ENCODE results near the gene GRIFIN. TPM values are rescaled to one million over a fixed set of nuclear protein-coding genes. Genes with fewer than 3 reads are reported as not detected.

The GRIFIN gene
- total RNA-seq, 1 donor from 2014 or later, result not detected

GRCh38 chr7:2452643-2453270 is 23.4 kb downstream of the GRIFIN start:
- Mint-ChIP-seq H3K27me3 (ENCODE audit: unreplicated experiment) (peaks cover 4% of the 10 kb centered on the region), H3K9me3 (ENCODE audit: unreplicated experiment) (no peaks in the 10 kb centered on the region), H3K4me1 (ENCODE audit: unreplicated experiment) (peaks cover 6% of the 10 kb centered on the region), H3K27ac (ENCODE audit: unreplicated experiment) (no peak overlapping the region), H3K4me3 (ENCODE audit: unreplicated experiment) (no peak overlapping the region), H3K36me3 (ENCODE audit: low read depth, unreplicated experiment) (no peaks in the 10 kb centered on the region)
- TF ChIP-seq CTCF (IDR thresholded peaks at IDR 0.05; ENCODE audit: unreplicated experiment), result no peak
- DNase-seq (ENCODE audit: low spot score), result no peak

DNA sequence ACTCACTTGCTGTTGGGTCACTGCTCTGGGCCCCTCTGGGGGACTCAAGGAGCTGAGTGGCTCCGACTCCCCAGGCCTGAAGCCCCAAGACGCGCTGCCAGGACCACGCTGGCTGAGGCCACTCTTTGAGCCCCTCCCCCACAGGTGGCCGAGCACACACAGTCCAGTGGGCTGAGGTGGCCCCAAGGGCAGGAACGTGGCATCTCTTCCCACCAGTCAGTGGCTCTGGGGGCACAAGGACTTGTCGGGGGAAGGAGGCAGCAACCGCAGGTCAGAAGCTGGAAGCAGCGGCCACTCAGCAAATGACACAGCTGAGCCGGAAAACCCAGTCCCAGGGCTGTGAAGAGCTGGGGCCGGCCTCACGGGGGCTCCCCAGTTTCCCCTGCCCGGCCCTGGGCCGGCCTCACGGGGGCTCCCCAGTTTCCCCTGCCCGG is 24.1 kb downstream of the GRIFIN start:
- Mint-ChIP-seq H3K9me3 (ENCODE audit: unreplicated experiment) (no peaks in the 10 kb centered on the region), H3K4me1 (ENCODE audit: unreplicated experiment) (peaks cover 6% of the 10 kb centered on the region), H3K36me3 (ENCODE audit: low read depth, unreplicated experiment) (no peaks in the 10 kb centered on the region), H3K27ac (ENCODE audit: unreplicated experiment) (no peak overlapping the region), H3K4me3 (ENCODE audit: unreplicated experiment) (no peak overlapping the region), H3K27me3 (ENCODE audit: unreplicated experiment) (peaks cover 7% of the 10 kb centered on the region)
- TF ChIP-seq CTCF (IDR thresholded peaks at IDR 0.05; ENCODE audit: unreplicated experiment), result no peak
- DNase-seq (ENCODE audit: low spot score), result no peak

DNA sequence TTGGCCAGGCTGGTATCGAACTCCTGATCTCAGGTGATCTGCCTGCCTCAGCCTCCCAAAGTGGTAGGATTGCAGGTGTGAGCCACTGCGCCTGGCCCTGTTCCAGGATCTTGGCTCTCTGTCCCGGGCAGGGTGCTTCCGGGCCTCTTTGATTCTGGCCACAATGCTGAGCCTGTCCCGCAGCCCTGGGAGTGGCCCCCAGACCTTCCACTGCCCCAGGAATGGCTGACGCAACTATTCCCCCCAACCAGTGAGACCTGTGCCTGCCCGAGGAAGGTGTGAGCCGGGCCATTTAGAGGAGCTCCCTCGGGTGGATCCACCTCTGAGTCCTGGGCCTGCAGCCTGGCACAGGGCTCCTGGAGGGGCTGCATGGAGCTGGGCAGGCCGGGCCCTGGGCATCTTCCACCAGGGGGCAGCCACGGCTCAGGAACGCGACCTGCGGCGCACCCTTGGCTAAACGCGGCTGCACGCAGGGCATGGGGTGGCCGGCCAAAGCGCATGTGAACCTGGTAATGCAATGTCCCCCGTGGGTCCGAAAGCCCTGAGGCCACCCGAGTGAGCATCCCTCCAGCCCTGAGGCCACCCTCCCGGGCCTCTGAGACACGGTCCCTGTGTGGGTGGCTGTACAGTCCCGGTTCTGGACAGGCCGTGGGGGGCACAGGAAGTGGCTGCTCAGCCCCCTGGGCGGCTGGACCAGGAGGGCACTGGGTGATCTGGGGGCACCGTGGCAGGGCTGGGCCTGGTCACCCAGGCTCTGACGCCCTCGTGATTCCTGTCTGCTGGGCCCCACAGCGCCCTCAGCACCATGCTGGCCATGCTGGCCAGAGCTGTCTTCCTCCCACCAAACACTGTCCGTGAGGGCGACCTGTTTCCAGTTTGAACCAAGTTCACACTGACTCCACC is 24.8 kb downstream of the GRIFIN start:
- H3K27me3 Mint-ChIP-seq (ENCODE audit: unreplicated experiment), result peaks cover 7% of the 10 kb centered on the region
- H3K4me1 Mint-ChIP-seq (ENCODE audit: unreplicated experiment), result peaks cover 6% of the 10 kb centered on the region
- DNase-seq (ENCODE audit: low spot score), result peak; percentile 94
- TF ChIP-seq CTCF (IDR thresholded peaks at IDR 0.05; ENCODE audit: unreplicated experiment), result peak; percentile 80
- H3K4me3 Mint-ChIP-seq (ENCODE audit: unreplicated experiment), result no peak overlapping the region
- H3K36me3 Mint-ChIP-seq (ENCODE audit: low read depth, unreplicated experiment), result no peaks in the 10 kb centered on the region
- H3K27ac Mint-ChIP-seq (ENCODE audit: unreplicated experiment), result no peak overlapping the region
- H3K9me3 Mint-ChIP-seq (ENCODE audit: unreplicated experiment), result no peaks in the 10 kb centered on the region

DNA sequence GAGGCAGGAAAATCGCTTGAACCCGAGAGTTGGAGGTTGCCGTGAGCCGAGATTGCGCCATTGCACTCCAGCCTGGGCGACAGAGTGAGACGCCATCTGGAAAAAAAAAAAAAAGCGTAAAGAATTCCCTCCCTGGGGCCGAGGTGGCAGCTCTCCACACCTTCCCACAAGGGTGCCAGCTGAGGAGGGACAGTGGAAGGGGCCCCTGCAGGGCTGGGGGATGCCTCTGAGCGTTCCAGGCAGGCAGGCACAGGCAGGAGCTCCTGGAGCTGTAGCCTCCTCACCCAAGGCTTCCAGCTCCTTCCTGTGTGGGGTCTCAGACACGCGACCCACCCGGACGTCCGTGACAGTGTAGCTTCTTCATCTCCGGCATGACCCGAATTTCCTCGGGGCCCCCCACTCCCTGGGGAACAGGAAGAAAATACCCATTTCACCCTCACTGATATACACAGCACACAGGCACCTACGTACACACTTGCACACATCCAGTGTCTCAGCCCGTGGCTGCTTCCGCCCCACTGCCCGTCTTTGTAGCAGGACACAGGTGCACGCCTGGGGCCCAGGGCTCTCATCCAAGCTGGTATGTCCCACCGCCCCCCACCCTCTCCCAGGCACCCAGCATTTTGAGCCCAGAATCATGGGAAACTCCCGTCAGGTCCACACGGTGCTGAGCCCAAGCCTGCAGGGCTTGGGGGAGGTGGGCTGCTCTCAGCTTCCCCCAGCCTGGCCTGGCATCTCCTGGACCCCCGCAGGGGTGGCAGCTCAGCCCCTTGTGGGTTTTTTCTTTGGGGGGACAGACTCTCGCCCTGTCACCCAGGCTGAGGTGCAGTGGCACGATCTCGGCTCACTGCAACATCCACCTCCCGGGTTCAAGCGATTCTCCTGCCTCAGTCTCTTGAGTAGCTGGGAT is 25.7 kb downstream of the GRIFIN start:
- Mint-ChIP-seq H3K4me1 (ENCODE audit: unreplicated experiment) (peaks cover 6% of the 10 kb centered on the region), H3K36me3 (ENCODE audit: low read depth, unreplicated experiment) (no peaks in the 10 kb centered on the region), H3K4me3 (ENCODE audit: unreplicated experiment) (no peak overlapping the region), H3K9me3 (ENCODE audit: unreplicated experiment) (no peaks in the 10 kb centered on the region), H3K27ac (ENCODE audit: unreplicated experiment) (no peak overlapping the region), H3K27me3 (ENCODE audit: unreplicated experiment) (peaks cover 7% of the 10 kb centered on the region)
- no peak for TF ChIP-seq CTCF (IDR thresholded peaks at IDR 0.05; ENCODE audit: unreplicated experiment)
- no peak for DNase-seq (ENCODE audit: low spot score)
